Tibial nerve (tissue), 4 donors: ENCODE data around the gene CNTN5. TPM values are rescaled to one million over a fixed set of nuclear protein-coding genes. Genes with fewer than 3 reads are reported as not detected.

ENCODE experiments used
- DNase-seq, 2 donors: peaks; one replicate each; pipeline ENCODE4 v3.0.0-alpha.2; 2019; ENCODE audit warnings: low spot score in 2 of 2
- H3K27ac ChIP-seq, 4 donors: fragments of 200-600 bp; sonication (generic) in 3 of 4; one replicate each; pipeline ENCODE4 v1.5.1; 2017 to 2019; ENCODE audit warnings: mild to moderate bottlenecking in 1 of 4
- H3K27me3 ChIP-seq, 2 donors: fragments of 200-600 bp; sonication (generic) in 1 of 2; one replicate each; pipeline versions ENCODE4 v1.5.1 to v1.6.0; 2017 to 2019
- H3K36me3 ChIP-seq, 3 donors: fragments of 200-600 bp; sonication (generic); one replicate each; pipeline ENCODE4 v1.5.1; 2018 to 2019
- H3K4me1 ChIP-seq, 4 donors: fragments of 200-600 bp; sonication (generic) in 3 of 4; one replicate each; pipeline ENCODE4 v1.5.1; 2017 to 2019
- H3K4me3 ChIP-seq, 4 donors: fragments of 200-600 bp; sonication (generic) in 3 of 4; one replicate each; pipeline ENCODE4 v1.5.1; 2017 to 2019; ENCODE audit warnings: mild to moderate bottlenecking in 1 of 4, moderate library complexity in 1 of 4
- H3K9me3 ChIP-seq, 4 donors: fragments of 200-600 bp; sonication (generic) in 3 of 4; one replicate each; pipeline ENCODE4 v1.5.1; 2017 to 2019
- CTCF ChIP-seq, 5 experiments: fragments of 200-600 bp in 3 of 5; fragments of 450-650 bp in 2 of 5; sonication (generic) in 3 of 5; IDR thresholded peaks; one replicate each; pipeline ENCODE4 v1.5.1; 2016 to 2019; ENCODE audit warnings: antibody characterized with exemption in 5 of 5, mild to moderate bottlenecking in 3 of 5, moderate library complexity in 2 of 5
- EP300 ChIP-seq, 2 donors: sonication (generic); formaldehyde crosslinking; IDR thresholded peaks; one replicate each; pipeline ENCODE4 v1.6.1; 2017; ENCODE audit warnings: antibody characterized with exemption in 2 of 2, mild to moderate bottlenecking in 1 of 2
- POLR2A ChIP-seq, 2 donors: fragments of 450-650 bp; IDR thresholded peaks; one replicate each; pipeline ENCODE4 v1.6.1; 2017; ENCODE audit warnings: antibody characterized with exemption in 2 of 2, mild to moderate bottlenecking in 2 of 2, moderate library complexity in 2 of 2
- WGBS, 2 donors: methylation state at CpG; one replicate each; pipeline ENCODE4 v1.1.5; 2018; 5-methylcytosine and 5-hydroxymethylcytosine counted together
- total RNA-seq, 4 donors: library from RNA; depleted of rRNA; stranded (reverse); fragments of >200 nt; gene quantifications; one replicate each; pipeline ENCODE4 v1.1.0, GENCODE V29; 2016

Gene CNTN5
- total RNA-seq, 4 donors from 2014 or later, result under 0.01 to 0.22 TPM; not detected in 2

GRCh38 chr11:99682171-99682570, 661.4 kb downstream of the CNTN5 start:
- no peak for DNase-seq
- Histone ChIP-seq H3K27me3 (no peaks in the 10 kb centered on the region), H3K4me1 (no peaks in the 10 kb centered on the region), H3K36me3 (no peaks in the 10 kb centered on the region), H3K4me3 (no peak overlapping the region), H3K27ac (no peak overlapping the region), H3K9me3 (no peaks in the 10 kb centered on the region)
- TF ChIP-seq POLR2A (IDR thresholded peaks at IDR 0.05), result no peak
- TF ChIP-seq CTCF (IDR thresholded peaks at IDR 0.05), result no peak
- no peak for TF ChIP-seq EP300 (IDR thresholded peaks at IDR 0.05)
- 80 to 81% methylated on average over 1 of the region's 1 CpG for WGBS, 2 donors

GRCh38 chr11:99682646-99683045, 661.9 kb downstream of the CNTN5 start:
- Histone ChIP-seq H3K27ac (no peak overlapping the region), H3K27me3 (no peaks in the 10 kb centered on the region), H3K4me3 (no peak overlapping the region), H3K9me3 (no peaks in the 10 kb centered on the region), H3K4me1 (no peaks in the 10 kb centered on the region), H3K36me3 (no peaks in the 10 kb centered on the region)
- no peak for TF ChIP-seq CTCF (IDR thresholded peaks at IDR 0.05)
- no peak for TF ChIP-seq EP300 (IDR thresholded peaks at IDR 0.05)
- no peak for TF ChIP-seq POLR2A (IDR thresholded peaks at IDR 0.05)
- WGBS, 2 donors, result 24 to 39% methylated on average over 1 of the region's 1 CpG
- no peak for DNase-seq

GRCh38 chr11:99683933-99684332, 663.2 kb downstream of the CNTN5 start:
- WGBS, 2 donors, result 84 to 86% methylated on average over 3 of the region's 3 CpGs

DNA sequence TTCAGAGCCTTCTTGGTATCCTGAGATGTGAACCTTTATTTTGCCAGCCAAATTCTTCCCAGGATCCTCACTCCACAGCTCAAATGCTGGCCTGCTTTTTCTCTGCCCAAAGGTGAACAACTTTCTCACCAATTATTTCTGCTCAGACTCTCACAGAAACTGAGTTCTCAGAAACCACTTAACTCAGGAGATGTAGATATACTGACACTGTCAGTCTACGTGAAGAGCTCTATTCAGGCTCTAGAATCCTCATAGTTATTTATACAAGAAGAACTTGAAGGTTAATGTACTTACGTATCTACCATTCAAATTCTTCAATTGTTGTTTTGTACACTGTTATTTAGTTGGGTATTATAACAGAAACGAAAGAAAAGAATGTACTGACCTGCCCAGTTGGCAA, 666.1 kb downstream of the CNTN5 start:
- Histone ChIP-seq H3K27ac (no peak overlapping the region), H3K4me3 (no peak overlapping the region), H3K4me1 (no peaks in the 10 kb centered on the region), H3K9me3 (peaks cover 0 to 3% (median 0%) of the 10 kb centered on the region in 4 donors), H3K36me3 (no peaks in the 10 kb centered on the region), H3K27me3 (no peaks in the 10 kb centered on the region)
- TF ChIP-seq POLR2A (IDR thresholded peaks at IDR 0.05) (no peak), CTCF (IDR thresholded peaks at IDR 0.05) (no peak), EP300 (IDR thresholded peaks at IDR 0.05) (no peak)
- no peak for DNase-seq
- WGBS, 2 donors, result 67 to 71% methylated on average over 3 of the region's 3 CpGs

More at GRCh38 chr11:99683933-99684332, 663.2 kb downstream of the CNTN5 start:
- DNase-seq, result no peak
- H3K4me1 ChIP-seq, result no peaks in the 10 kb centered on the region
- no peaks in the 10 kb centered on the region for H3K9me3 ChIP-seq
- H3K27ac ChIP-seq, result no peak overlapping the region
- H3K36me3 ChIP-seq, result no peaks in the 10 kb centered on the region
- H3K4me3 ChIP-seq, result no peak overlapping the region
- no peak for TF ChIP-seq POLR2A (IDR thresholded peaks at IDR 0.05)
- no peak for TF ChIP-seq EP300 (IDR thresholded peaks at IDR 0.05)
- no peak for TF ChIP-seq CTCF (IDR thresholded peaks at IDR 0.05)
- H3K27me3 ChIP-seq, result no peaks in the 10 kb centered on the region

- H3K9me3 ChIP-seq, result peaks cover 0 to 7% (median 0%) of the 10 kb centered on the region in 4 donors
- no peaks in the 10 kb centered on the region for H3K27me3 ChIP-seq
- no peak overlapping the region for H3K4me3 ChIP-seq
- no peaks in the 10 kb centered on the region for H3K36me3 ChIP-seq
- DNase-seq, result no peak
- TF ChIP-seq CTCF (IDR thresholded peaks at IDR 0.05) (no peak), POLR2A (IDR thresholded peaks at IDR 0.05) (no peak), EP300 (IDR thresholded peaks at IDR 0.05) (no peak)
- H3K27ac ChIP-seq, result no peak overlapping the region
- no peaks in the 10 kb centered on the region for H3K4me1 ChIP-seq
Measured at GRCh38 chr11:99687320-99687719, 666.6 kb downstream of the CNTN5 start.
